ENCODE data around the gene TRMO. TPM values are rescaled to one million over a fixed set of nuclear protein-coding genes. Genes with fewer than 3 reads are reported as not detected.

The TRMO gene
- total RNA-seq (2022) (10.0 and 15.2 TPM in 2 replicates), Bru-seq, nascent RNA (percentile 79 among the genes with signal in this experiment), BruChase-seq, experiment 1, labeled RNA remaining after a 2-hour chase (percentile 73 among the genes with signal in this experiment), BruChase-seq, experiment 2, labeled RNA remaining after a 6-hour chase (percentile 68 among the genes with signal in this experiment)
- long read RNA-seq, transcript TRMO-203 (5 exons, 1,647 nt): major isoform, 11 of 19 reads
- long read RNA-seq, partial matches to known transcripts: 0 of 19 reads
- long read RNA-seq, other reads (novel, unspliced or antisense): 8 of 19 reads

GRCh38 chr9:97921959-97922724 lies at the start of gene TRMO:
Gene TRMO, minus strand, starts transcription at chr9:97922500. Its CDS starts 7 bp downstream, at chr9:97922493.
- peak within 1 kb of the TSS; percentile 85 for H3K4me3 Mint-ChIP-seq (ENCODE audit: unreplicated experiment)
- H3K4me1 Mint-ChIP-seq (ENCODE audit: low read depth, unreplicated experiment): peaks cover 17% of the 10 kb centered on the region
- CTCF ChIA-PET: interaction anchor here (0.5 to 2.6 kb wide), 19 partner anchors 13 to 329 kb away, joined by 3 to 18 read pairs (median 3); partner anchors contain the start of genes ANP32B, NANS and TRIM14
- peak; percentile 97 for DNase-seq
- no TSS peak for BruUV-seq (replicated peaks)
- peaks cover 13% of the 10 kb centered on the region for H3K36me3 Mint-ChIP-seq (ENCODE audit: insufficient read depth, unreplicated experiment)
- POLR2A ChIA-PET: interaction anchor here (0.5 to 3.2 kb wide), 20 partner anchors 15 to 1354 kb away, joined by 3 to 15 read pairs (median 4); partner anchors contain the start of genes ANP32B, NANS, TBC1D2 and XPA
- peaks cover 2% of the 10 kb centered on the region for H3K27me3 Mint-ChIP-seq (ENCODE audit: insufficient read depth, unreplicated experiment)
- peak within 1 kb of the TSS; percentile 96 for H3K27ac Mint-ChIP-seq (ENCODE audit: unreplicated experiment)
- Histone ChIP-seq H3K4me3 (ENCODE audit: low read depth, low read length) (peak within 1 kb of the TSS; percentile 49), H3K9me3 (no peaks in the 10 kb centered on the region), H3K36me3 (ENCODE audit: control insufficient read depth, insufficient read depth, low read length) (no peaks in the 10 kb centered on the region), H3K27me3 (replicated peaks; ENCODE audit: control insufficient read depth, insufficient read depth, low read length) (no peaks in the 10 kb centered on the region), H3K4me1 (no peaks in the 10 kb centered on the region; the same call in 1 of the 2 replicates)
- peak; percentile 67 to 84 for TF ChIP-seq CTCF (IDR thresholded peaks at IDR 0.05; ENCODE audit: insufficient read depth in 1 of 2, low read depth in 1 of 2, low read length in 1 of 2, severe bottlenecking in 1 of 2, unreplicated experiment in 1 of 2)
- H3K9me3 Mint-ChIP-seq (ENCODE audit: unreplicated experiment): no peaks in the 10 kb centered on the region
- intact Hi-C loops (cut with micrococcal nuclease; ENCODE audit: unreplicated experiment): loop anchor here (1.0 to 5.0 kb wide), 2 partner anchors 61 to 340 kb away; partner anchors contain the start of gene ANP32B

- CTCF ChIA-PET: no interaction called here
- H3K4me3 ChIP-seq (ENCODE audit: low read depth, low read length): no peak overlapping the region
- H3K9me3 ChIP-seq: no peaks in the 10 kb centered on the region
- Mint-ChIP-seq H3K27ac (ENCODE audit: unreplicated experiment) (no peak overlapping the region), H3K27me3 (ENCODE audit: insufficient read depth, unreplicated experiment) (peaks cover 6% of the 10 kb centered on the region), H3K4me1 (ENCODE audit: low read depth, unreplicated experiment) (no peaks in the 10 kb centered on the region), H3K36me3 (ENCODE audit: insufficient read depth, unreplicated experiment) (no peaks in the 10 kb centered on the region), H3K4me3 (ENCODE audit: unreplicated experiment) (no peak overlapping the region), H3K9me3 (ENCODE audit: unreplicated experiment) (peaks cover 5% of the 10 kb centered on the region)
- no peaks in the 10 kb centered on the region for H3K4me1 ChIP-seq
- DNase-seq: no peak
- BruUV-seq (replicated peaks): no TSS peak
- TF ChIP-seq CTCF (IDR thresholded peaks at IDR 0.05; ENCODE audit: insufficient read depth in 1 of 2, low read depth in 1 of 2, low read length in 1 of 2, severe bottlenecking in 1 of 2, unreplicated experiment in 1 of 2): no peak
- POLR2A ChIA-PET: no interaction called here
- intact Hi-C loops (cut with micrococcal nuclease; ENCODE audit: unreplicated experiment): no loop called here
- H3K27me3 ChIP-seq (replicated peaks; ENCODE audit: control insufficient read depth, insufficient read depth, low read length): no peaks in the 10 kb centered on the region
- H3K36me3 ChIP-seq (ENCODE audit: control insufficient read depth, insufficient read depth, low read length): no peaks in the 10 kb centered on the region
Measured at GRCh38 chr9:97970165-97970564, 47.9 kb upstream of the TRMO start.

- DNase-seq: no peak
- Histone ChIP-seq H3K36me3 (ENCODE audit: control insufficient read depth, insufficient read depth, low read length) (no peaks in the 10 kb centered on the region), H3K9me3 (no peaks in the 10 kb centered on the region), H3K4me1 (no peaks in the 10 kb centered on the region), H3K4me3 (ENCODE audit: low read depth, low read length) (no peak overlapping the region), H3K27me3 (replicated peaks; ENCODE audit: control insufficient read depth, insufficient read depth, low read length) (no peaks in the 10 kb centered on the region)
- CTCF ChIA-PET: interaction anchor here (0.5 kb wide), 1 partner anchor 51 kb away, joined by 4 read pairs; no protein-coding TSS in a partner anchor
- no peaks in the 10 kb centered on the region for H3K9me3 Mint-ChIP-seq (ENCODE audit: unreplicated experiment)
- no peak overlapping the region for H3K4me3 Mint-ChIP-seq (ENCODE audit: unreplicated experiment)
- POLR2A ChIA-PET: no interaction called here
- no peaks in the 10 kb centered on the region for H3K4me1 Mint-ChIP-seq (ENCODE audit: low read depth, unreplicated experiment)
- no peak overlapping the region for H3K27ac Mint-ChIP-seq (ENCODE audit: unreplicated experiment)
- no TSS peak for BruUV-seq (replicated peaks)
- peaks cover 6% of the 10 kb centered on the region for H3K27me3 Mint-ChIP-seq (ENCODE audit: insufficient read depth, unreplicated experiment)
- H3K36me3 Mint-ChIP-seq (ENCODE audit: insufficient read depth, unreplicated experiment): no peaks in the 10 kb centered on the region
- TF ChIP-seq CTCF (IDR thresholded peaks at IDR 0.05; ENCODE audit: insufficient read depth in 1 of 2, low read depth in 1 of 2, low read length in 1 of 2, severe bottlenecking in 1 of 2, unreplicated experiment in 1 of 2): no peak
- intact Hi-C loops (cut with micrococcal nuclease; ENCODE audit: unreplicated experiment): no loop called here
Measured at GRCh38 chr9:97969014-97969413, 46.7 kb upstream of the TRMO start.

Measured in Caco-2 (cell line).